ENCODE results near the gene VMP1.
"Not testable (repeated sequence)": the region's sequence is repeated elsewhere in the genome, so short reads cannot be mapped to it uniquely, and the experiment has no call there.

Gene VMP1

DNA sequence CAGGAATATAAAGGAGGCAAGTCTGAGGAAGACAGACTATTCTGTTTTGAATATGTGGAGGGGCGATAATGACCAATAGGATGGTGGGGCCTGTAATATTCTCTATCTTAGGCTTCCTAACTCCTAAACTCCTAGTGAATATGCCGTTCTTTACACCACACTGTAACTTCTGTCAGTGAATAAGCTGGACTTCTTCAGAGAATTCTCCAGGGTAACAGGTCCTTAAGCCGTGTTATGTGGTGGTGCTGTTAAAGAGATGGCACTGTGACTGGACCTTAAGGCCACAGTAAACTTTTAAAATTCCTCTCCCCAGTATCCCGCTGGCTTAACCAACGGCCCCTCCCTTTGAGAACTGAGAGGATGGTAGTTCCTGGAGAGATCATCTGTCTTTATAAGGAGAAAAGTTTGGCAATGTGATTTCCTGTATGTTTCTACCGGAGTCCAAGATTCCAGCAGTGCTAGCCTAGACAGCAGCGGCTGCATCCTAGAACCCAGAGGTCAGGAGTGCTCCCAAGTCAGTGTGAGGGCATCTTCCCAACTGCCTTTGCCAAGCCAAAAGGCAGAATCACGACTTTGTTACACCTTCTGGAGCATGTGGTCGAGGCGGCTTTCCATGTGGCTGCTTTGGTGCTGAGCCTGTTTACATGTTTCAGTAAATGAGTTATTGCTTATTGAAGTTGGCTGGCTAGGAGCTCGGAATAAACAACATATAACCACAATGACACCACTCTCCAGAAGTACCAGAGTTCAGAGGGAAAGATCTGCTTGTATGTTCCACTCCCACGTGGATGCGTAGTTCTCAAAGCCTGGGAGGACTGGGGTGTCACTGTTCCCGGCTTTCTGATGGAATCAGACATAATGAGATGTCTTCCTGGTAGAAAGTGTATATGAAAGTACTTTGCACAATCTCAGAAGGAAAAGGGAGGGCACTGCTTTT, 144.3 kb downstream of the VMP1 start:
- no peaks in the 10 kb centered on the region for H3K36me3 ChIP-seq
- TF ChIP-seq, protein P1, sequence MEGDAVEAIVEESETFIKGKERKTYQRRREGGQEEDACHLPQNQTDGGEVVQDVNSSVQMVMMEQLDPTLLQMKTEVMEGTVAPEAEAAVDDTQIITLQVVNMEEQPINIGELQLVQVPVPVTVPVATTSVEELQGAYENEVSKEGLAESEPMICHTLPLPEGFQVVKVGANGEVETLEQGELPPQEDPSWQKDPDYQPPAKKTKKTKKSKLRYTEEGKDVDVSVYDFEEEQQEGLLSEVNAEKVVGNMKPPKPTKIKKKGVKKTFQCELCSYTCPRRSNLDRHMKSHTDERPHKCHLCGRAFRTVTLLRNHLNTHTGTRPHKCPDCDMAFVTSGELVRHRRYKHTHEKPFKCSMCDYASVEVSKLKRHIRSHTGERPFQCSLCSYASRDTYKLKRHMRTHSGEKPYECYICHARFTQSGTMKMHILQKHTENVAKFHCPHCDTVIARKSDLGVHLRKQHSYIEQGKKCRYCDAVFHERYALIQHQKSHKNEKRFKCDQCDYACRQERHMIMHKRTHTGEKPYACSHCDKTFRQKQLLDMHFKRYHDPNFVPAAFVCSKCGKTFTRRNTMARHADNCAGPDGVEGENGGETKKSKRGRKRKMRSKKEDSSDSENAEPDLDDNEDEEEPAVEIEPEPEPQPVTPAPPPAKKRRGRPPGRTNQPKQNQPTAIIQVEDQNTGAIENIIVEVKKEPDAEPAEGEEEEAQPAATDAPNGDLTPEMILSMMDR (IDR thresholded peaks at IDR 0.05) = no peak
- H3K27me3 ChIP-seq = no peaks in the 10 kb centered on the region
- no peaks in the 10 kb centered on the region for H3K9me3 ChIP-seq
- peak; percentile 45 to 68 for DNase-seq
- peak overlapping the region in 1 of 2 donors; percentile 12 for H3K4me3 ChIP-seq
- intact Hi-C loops (cut with DNase I; ENCODE audit: low total_unique reads) = no loop called here
- H3K27ac ChIP-seq = peak overlapping the region; percentile 58 to 72
- peaks cover 0 to 74% (median 37%) of the 10 kb centered on the region in 4 donors for H3K4me1 ChIP-seq

DNA sequence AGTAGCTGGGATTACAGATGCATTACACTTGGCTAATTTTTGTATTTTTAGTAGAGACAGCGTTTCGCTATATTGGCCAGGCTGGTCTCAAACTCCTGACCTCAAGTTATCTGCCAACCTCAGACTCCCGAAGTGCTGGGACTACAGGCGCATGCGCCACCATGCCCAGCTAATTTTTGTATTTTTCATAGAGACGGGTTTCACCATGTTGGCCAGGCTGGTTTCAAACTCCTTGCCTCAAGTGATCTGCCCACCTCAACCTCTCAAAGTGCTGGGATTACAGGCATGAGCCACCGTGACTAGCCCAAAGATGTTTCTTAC, 145.4 kb downstream of the VMP1 start:
- H3K9me3 ChIP-seq; H3K36me3 ChIP-seq; intact Hi-C loops (cut with DNase I; ENCODE audit: low total_unique reads); H3K4me3 ChIP-seq; H3K27me3 ChIP-seq: not testable (repeated sequence)
- DNase-seq = peak in 1 of 2 donors; percentile 42
- peaks cover 0 to 63% (median 31%) of the 10 kb centered on the region in 4 donors for H3K4me1 ChIP-seq
- peak overlapping the region; percentile 58 to 72 for H3K27ac ChIP-seq

DNA sequence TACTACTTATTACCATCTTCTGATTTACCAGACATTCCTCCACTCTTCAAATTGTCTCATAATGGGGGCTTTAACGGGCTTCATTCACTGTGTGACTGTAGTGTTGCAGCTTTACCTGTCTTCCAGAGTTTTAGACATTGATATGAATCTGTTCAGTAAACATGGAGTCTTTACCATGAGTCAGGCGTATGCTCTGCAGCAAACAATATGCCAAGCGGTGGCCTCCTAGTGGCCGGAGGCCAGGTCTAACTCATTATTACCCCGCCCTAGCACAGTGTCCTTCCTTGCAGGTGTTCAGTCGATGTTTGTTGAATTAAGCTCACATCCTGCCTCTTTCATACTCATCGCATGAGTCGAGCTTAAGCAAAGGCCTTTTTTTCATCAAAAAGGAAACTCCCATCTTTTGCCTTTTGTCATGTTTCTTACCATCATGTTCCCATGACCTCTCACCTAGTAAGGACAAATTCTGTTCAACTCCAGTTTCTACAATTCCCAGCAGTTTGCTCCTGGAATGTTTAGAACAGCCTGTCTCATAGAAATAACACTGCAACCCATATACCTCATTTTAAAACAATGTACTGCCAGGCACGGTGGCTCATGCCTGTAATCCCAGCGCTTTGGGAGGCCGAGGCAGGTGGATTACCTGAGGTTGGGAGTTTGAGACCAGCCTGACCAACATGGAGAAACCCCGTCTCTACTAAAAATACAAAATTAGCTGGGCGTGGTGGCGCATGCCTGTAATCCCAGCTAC, 145.9 kb downstream of the VMP1 start:
- Histone ChIP-seq H3K27ac (peak overlapping the region; percentile 58 to 72), H3K4me3 (no peak overlapping the region), H3K36me3 (no peaks in the 10 kb centered on the region), H3K27me3 (no peaks in the 10 kb centered on the region), H3K9me3 (no peaks in the 10 kb centered on the region), H3K4me1 (peaks cover 0 to 59% (median 30%) of the 10 kb centered on the region in 4 donors)
- peak in 1 of 2 donors; percentile 46 for DNase-seq
- TF ChIP-seq, protein P1 (IDR thresholded peaks at IDR 0.05) = no peak
- intact Hi-C loops (cut with DNase I; ENCODE audit: low total_unique reads) = no loop called here

DNA sequence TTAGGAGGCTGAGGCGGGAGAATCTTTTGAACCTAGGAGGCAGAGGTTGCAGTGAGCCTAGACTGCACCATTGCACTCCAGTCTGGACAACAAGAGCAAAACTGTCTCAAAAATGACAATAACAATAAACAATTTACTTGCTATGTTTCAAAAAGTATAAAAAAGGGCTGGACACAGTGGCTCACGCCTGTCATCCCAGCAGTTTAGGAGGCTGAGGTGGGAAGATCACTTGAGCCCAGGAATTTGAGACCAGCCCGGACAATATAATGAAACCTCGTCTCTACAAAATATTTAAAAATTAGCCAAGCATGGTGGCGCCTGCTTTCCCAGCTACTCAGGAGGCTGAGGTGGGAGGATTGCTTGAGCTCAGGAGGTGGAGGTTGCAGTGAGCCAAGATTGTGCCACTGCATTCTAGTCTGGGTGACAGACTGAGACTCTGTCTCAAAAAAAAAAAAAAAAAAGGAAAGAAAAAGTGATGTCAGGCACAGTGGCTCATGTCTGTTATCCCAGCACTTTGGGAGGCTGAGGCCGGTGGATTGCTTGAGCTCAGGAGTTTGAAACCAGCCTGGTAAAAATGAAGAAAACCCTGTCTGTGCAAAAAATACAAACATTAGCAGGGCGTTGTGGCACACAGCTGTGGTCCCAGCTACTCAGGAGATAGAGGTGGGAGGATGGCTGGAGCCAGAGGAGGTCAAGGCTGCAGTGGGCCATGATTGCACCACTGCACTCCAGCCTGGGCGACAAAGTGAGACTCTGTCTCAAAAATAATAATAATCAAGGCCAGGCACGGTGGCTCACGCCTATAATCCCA, 146.7 kb downstream of the VMP1 start:
- DNase-seq = peak in 1 of 2 donors; percentile 46
- H3K36me3 ChIP-seq; H3K27me3 ChIP-seq; intact Hi-C loops (cut with DNase I; ENCODE audit: low total_unique reads); H3K9me3 ChIP-seq; H3K4me3 ChIP-seq: not testable (repeated sequence)
- Histone ChIP-seq H3K27ac (peak overlapping the region; percentile 58 to 72), H3K4me1 (peaks cover 0 to 51% (median 27%) of the 10 kb centered on the region in 4 donors)

DNA sequence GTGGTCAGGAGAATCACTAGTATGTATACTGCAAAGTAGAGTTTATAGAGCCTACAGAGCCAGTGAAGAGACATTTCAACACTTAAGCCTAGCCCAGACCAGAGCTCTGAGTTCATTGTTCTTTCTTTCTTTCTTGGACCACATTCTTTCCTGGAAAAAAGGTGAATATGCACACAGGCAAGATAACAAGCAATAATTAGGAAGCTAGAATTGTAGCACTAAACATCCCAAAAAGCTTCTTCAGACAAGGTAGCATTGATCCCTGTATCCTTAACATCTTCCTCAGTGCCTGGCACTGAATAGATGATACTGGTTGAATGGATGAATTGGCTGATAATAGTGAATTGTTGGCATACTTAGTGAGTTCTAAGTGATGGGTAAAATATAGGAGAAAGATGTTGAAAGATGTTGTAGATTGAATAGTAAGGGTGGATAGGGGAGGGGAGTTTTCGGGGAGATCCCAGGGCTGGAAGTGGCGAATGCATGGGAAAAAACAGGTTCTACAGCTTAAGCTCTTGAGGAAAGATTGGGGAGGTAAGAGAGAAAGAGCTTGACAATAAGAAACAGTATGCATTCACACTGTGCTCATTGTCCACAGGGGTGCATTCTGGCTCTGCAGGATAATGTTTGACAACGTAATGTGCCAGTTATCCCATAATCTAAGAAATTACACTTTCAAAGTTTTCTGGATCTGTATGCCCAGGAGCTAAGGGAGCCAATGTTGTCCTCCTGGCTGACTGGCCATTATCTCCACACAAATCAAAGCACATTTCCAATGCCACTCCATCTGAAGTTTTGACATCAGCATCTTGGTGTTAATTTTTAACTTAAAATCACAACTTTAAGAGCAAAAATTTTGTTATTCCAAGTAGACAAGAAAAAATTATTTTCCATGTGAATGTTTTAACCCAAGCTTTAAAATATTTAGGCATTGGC, 149.7 kb downstream of the VMP1 start:
- Histone ChIP-seq H3K27ac (no peak overlapping the region), H3K9me3 (no peaks in the 10 kb centered on the region), H3K36me3 (peaks cover 10 to 18% (median 12%) of the 10 kb centered on the region in 3 donors), H3K27me3 (no peaks in the 10 kb centered on the region), H3K4me3 (no peak overlapping the region), H3K4me1 (peaks cover 0 to 35% (median 15%) of the 10 kb centered on the region in 4 donors)
- intact Hi-C loops (cut with DNase I; ENCODE audit: low total_unique reads) = no loop called here
- DNase-seq = no peak
- TF ChIP-seq, protein P1 (IDR thresholded peaks at IDR 0.05) = no peak

All from tibial artery (tissue), 4 donors.